Measurements from ENCODE around the gene MALT1. TPM values are rescaled to one million over a fixed set of nuclear protein-coding genes. Genes with fewer than 3 reads are reported as not detected.

Gene MALT1
- total RNA-seq, 1 donor from 2014 or later: 27.5 TPM

Other genes with a start within 250 kb of the MALT1 start
- gene ALPK2, start 42.4 kb upstream of the MALT1 start, total RNA-seq: 0.16 TPM
- 114 TPM for gene ZNF532, start 193.4 kb downstream of the MALT1 start, total RNA-seq